ENCODE measurements around the gene KCNN1.

Gene KCNN1

GRCh38 chr19:17972230-17972629 lies 5.3 kb downstream of the KCNN1 start:
- no peak overlapping the region for H4K12ac ChIP-seq (ENCODE audit: low read depth, low read length)
- H4K8ac ChIP-seq (ENCODE audit: low read depth, low read length): no peak overlapping the region
- no peak overlapping the region for H3K23ac ChIP-seq (ENCODE audit: low read length)
- H2BK12ac ChIP-seq (ENCODE audit: low read length): no peak overlapping the region
- no peak overlapping the region for H2BK5ac ChIP-seq (ENCODE audit: low read depth, low read length, poor library complexity)
- no CpG with 5 or more reads among the region's 1 CpG for WGBS (ENCODE audit: extremely low coverage, insufficient coverage, insufficient read length)
- no peak for DNase-seq
- no peak overlapping the region for H2AK5ac ChIP-seq (ENCODE audit: low read length)
- no peak overlapping the region for H3K4me3 ChIP-seq (ENCODE audit: low read depth, low read length)
- H3K27me3 ChIP-seq (ENCODE audit: insufficient read depth, low read length): peaks cover 3% of the 10 kb centered on the region
- no peak overlapping the region for H2BK120ac ChIP-seq (ENCODE audit: insufficient read depth, low read length, poor library complexity)
- no peaks in the 10 kb centered on the region for H3K79me2 ChIP-seq (ENCODE audit: control insufficient read depth, insufficient read depth, low read length, poor library complexity)
- H3K14ac ChIP-seq (ENCODE audit: low read length): no peak overlapping the region
- no peak overlapping the region for H3K27ac ChIP-seq (ENCODE audit: low read depth, low read length)
- no peaks in the 10 kb centered on the region for H3K36me3 ChIP-seq (ENCODE audit: control insufficient read depth in 1 of 2, insufficient read depth in 2 of 2, low read length in 2 of 2)
- H4K91ac ChIP-seq (ENCODE audit: low read depth, low read length): no peak overlapping the region
- no peak overlapping the region for H3K9ac ChIP-seq (ENCODE audit: low read length)
- no peak overlapping the region for H2AFZ ChIP-seq (ENCODE audit: insufficient read depth, low read length, poor library complexity)
- H3K4me2 ChIP-seq (ENCODE audit: low read length): no peak overlapping the region
- H3K4me1 ChIP-seq (ENCODE audit: control insufficient read depth in 1 of 2, insufficient read depth in 2 of 2, low read length in 2 of 2): peaks cover 2 to 3% of the 10 kb centered on the region in 2 experiments
- no peaks in the 10 kb centered on the region for H3K79me1 ChIP-seq (ENCODE audit: low read length)
- H3K18ac ChIP-seq (ENCODE audit: low read length): no peak overlapping the region
- no peak overlapping the region for H3K4ac ChIP-seq (ENCODE audit: low read depth, low read length)
- no peaks in the 10 kb centered on the region for H3K9me3 ChIP-seq (ENCODE audit: insufficient read depth, low read depth, low read length)

GRCh38 chr19:17973759-17974158 lies 6.9 kb downstream of the KCNN1 start:
- Histone ChIP-seq H2AK5ac (ENCODE audit: low read length) (no peak overlapping the region), H3K18ac (ENCODE audit: low read length) (no peak overlapping the region), H2BK120ac (ENCODE audit: insufficient read depth, low read length, poor library complexity) (no peak overlapping the region), H3K79me1 (ENCODE audit: low read length) (no peaks in the 10 kb centered on the region), H2AFZ (ENCODE audit: insufficient read depth, low read length, poor library complexity) (no peak overlapping the region), H3K14ac (ENCODE audit: low read length) (no peak overlapping the region), H4K12ac (ENCODE audit: low read depth, low read length) (no peak overlapping the region), H2BK5ac (ENCODE audit: low read depth, low read length, poor library complexity) (no peak overlapping the region), H3K27ac (ENCODE audit: low read depth, low read length) (no peak overlapping the region), H3K4me2 (ENCODE audit: low read length) (no peak overlapping the region), H4K8ac (ENCODE audit: low read depth, low read length) (no peak overlapping the region), H3K9ac (ENCODE audit: low read length) (no peak overlapping the region), H3K36me3 (ENCODE audit: control insufficient read depth in 1 of 2, insufficient read depth in 2 of 2, low read length in 2 of 2) (no peaks in the 10 kb centered on the region), H3K27me3 (ENCODE audit: insufficient read depth, low read length) (no peaks in the 10 kb centered on the region), H3K4me1 (ENCODE audit: control insufficient read depth in 1 of 2, insufficient read depth in 2 of 2, low read length in 2 of 2) (no peaks in the 10 kb centered on the region), H4K91ac (ENCODE audit: low read depth, low read length) (no peak overlapping the region), H3K4ac (ENCODE audit: low read depth, low read length) (no peak overlapping the region), H3K79me2 (ENCODE audit: control insufficient read depth, insufficient read depth, low read length, poor library complexity) (no peaks in the 10 kb centered on the region), H3K4me3 (ENCODE audit: low read depth, low read length) (no peak overlapping the region), H3K9me3 (ENCODE audit: insufficient read depth, low read depth, low read length) (no peaks in the 10 kb centered on the region), H2BK12ac (ENCODE audit: low read length) (no peak overlapping the region), H3K23ac (ENCODE audit: low read length) (no peak overlapping the region)
- DNase-seq: no peak
- WGBS (ENCODE audit: extremely low coverage, insufficient coverage, insufficient read length): no CpG with 5 or more reads among the region's 23 CpGs

- Histone ChIP-seq H3K4me3 (ENCODE audit: low read depth, low read length) (no peak overlapping the region), H3K27me3 (ENCODE audit: insufficient read depth, low read length) (no peaks in the 10 kb centered on the region), H4K12ac (ENCODE audit: low read depth, low read length) (no peak overlapping the region), H3K79me2 (ENCODE audit: control insufficient read depth, insufficient read depth, low read length, poor library complexity) (no peaks in the 10 kb centered on the region), H4K8ac (ENCODE audit: low read depth, low read length) (no peak overlapping the region), H2BK12ac (ENCODE audit: low read length) (no peak overlapping the region), H3K36me3 (ENCODE audit: control insufficient read depth in 1 of 2, insufficient read depth in 2 of 2, low read length in 2 of 2) (no peaks in the 10 kb centered on the region), H3K18ac (ENCODE audit: low read length) (no peak overlapping the region), H3K4me2 (ENCODE audit: low read length) (no peak overlapping the region), H3K14ac (ENCODE audit: low read length) (no peak overlapping the region), H2BK120ac (ENCODE audit: insufficient read depth, low read length, poor library complexity) (no peak overlapping the region), H4K91ac (ENCODE audit: low read depth, low read length) (no peak overlapping the region), H3K9ac (ENCODE audit: low read length) (no peak overlapping the region), H3K4ac (ENCODE audit: low read depth, low read length) (no peak overlapping the region), H3K9me3 (ENCODE audit: insufficient read depth, low read depth, low read length) (no peaks in the 10 kb centered on the region), H3K27ac (ENCODE audit: low read depth, low read length) (no peak overlapping the region), H3K79me1 (ENCODE audit: low read length) (no peaks in the 10 kb centered on the region), H2AFZ (ENCODE audit: insufficient read depth, low read length, poor library complexity) (no peak overlapping the region), H2BK5ac (ENCODE audit: low read depth, low read length, poor library complexity) (no peak overlapping the region), H3K4me1 (ENCODE audit: control insufficient read depth in 1 of 2, insufficient read depth in 2 of 2, low read length in 2 of 2) (no peaks in the 10 kb centered on the region), H3K23ac (ENCODE audit: low read length) (no peak overlapping the region), H2AK5ac (ENCODE audit: low read length) (no peak overlapping the region)
- no CpG with 5 or more reads among the region's 6 CpGs for WGBS (ENCODE audit: extremely low coverage, insufficient coverage, insufficient read length)
- DNase-seq: no peak
Measured at GRCh38 chr19:17974551-17974950, 7.6 kb downstream of the KCNN1 start.

- no peak overlapping the region for H3K9ac ChIP-seq (ENCODE audit: low read length)
- no peaks in the 10 kb centered on the region for H3K79me2 ChIP-seq (ENCODE audit: control insufficient read depth, insufficient read depth, low read length, poor library complexity)
- H3K14ac ChIP-seq (ENCODE audit: low read length): no peak overlapping the region
- H2BK12ac ChIP-seq (ENCODE audit: low read length): no peak overlapping the region
- no CpG with 5 or more reads among the region's 8 CpGs for WGBS (ENCODE audit: extremely low coverage, insufficient coverage, insufficient read length)
- H4K12ac ChIP-seq (ENCODE audit: low read depth, low read length): no peak overlapping the region
- no peak overlapping the region for H2AFZ ChIP-seq (ENCODE audit: insufficient read depth, low read length, poor library complexity)
- H2AK5ac ChIP-seq (ENCODE audit: low read length): no peak overlapping the region
- H3K79me1 ChIP-seq (ENCODE audit: low read length): no peaks in the 10 kb centered on the region
- H2BK120ac ChIP-seq (ENCODE audit: insufficient read depth, low read length, poor library complexity): no peak overlapping the region
- H4K8ac ChIP-seq (ENCODE audit: low read depth, low read length): no peak overlapping the region
- no peak overlapping the region for H3K4ac ChIP-seq (ENCODE audit: low read depth, low read length)
- no peak overlapping the region for H4K91ac ChIP-seq (ENCODE audit: low read depth, low read length)
- no peaks in the 10 kb centered on the region for H3K27me3 ChIP-seq (ENCODE audit: insufficient read depth, low read length)
- H3K4me2 ChIP-seq (ENCODE audit: low read length): no peak overlapping the region
- no peaks in the 10 kb centered on the region for H3K4me1 ChIP-seq (ENCODE audit: control insufficient read depth in 1 of 2, insufficient read depth in 2 of 2, low read length in 2 of 2)
- DNase-seq: no peak
- no peak overlapping the region for H2BK5ac ChIP-seq (ENCODE audit: low read depth, low read length, poor library complexity)
- H3K4me3 ChIP-seq (ENCODE audit: low read depth, low read length): no peak overlapping the region
- H3K18ac ChIP-seq (ENCODE audit: low read length): no peak overlapping the region
- H3K9me3 ChIP-seq (ENCODE audit: insufficient read depth, low read depth, low read length): no peaks in the 10 kb centered on the region
- no peak overlapping the region for H3K27ac ChIP-seq (ENCODE audit: low read depth, low read length)
- peak overlapping the region; percentile 33 for H3K23ac ChIP-seq (ENCODE audit: low read length)
- no peaks in the 10 kb centered on the region for H3K36me3 ChIP-seq (ENCODE audit: control insufficient read depth in 1 of 2, insufficient read depth in 2 of 2, low read length in 2 of 2)
Measured at GRCh38 chr19:17975032-17975431, 8.1 kb downstream of the KCNN1 start.

Data from trophoblast cell (in vitro differentiated cells and primary cell).